Neutrophil (primary cell): ENCODE results near the gene KREMEN2.
A peak's percentile ranks its signal among the peaks of the same experiment; 100 is the strongest.

Source experiments
- H3K27ac ChIP-seq: fragments of 200-600 bp; sonication (generic); 2 replicates; pipeline ENCODE4 v1.5.1; 2016; ENCODE audit warnings: mild to moderate bottlenecking, moderate library complexity
- H3K27me3 ChIP-seq: fragments of 200-600 bp; sonication (generic); 2 replicates; pipeline ENCODE4 v1.6.0; 2016; ENCODE audit warnings: mild to moderate bottlenecking
- H3K36me3 ChIP-seq: fragments of 200-600 bp; sonication (generic); 2 replicates; pipeline ENCODE4 v1.5.1; 2017
- H3K4me1 ChIP-seq, 2 experiments: fragments of 200-600 bp in 1 of 2; sonication (generic) in 1 of 2; 1 replicate in 1 of 2; 2 replicates in 1 of 2; pipeline versions ENCODE4 v1.5.1 to v1.6.1; 2013 to 2016; ENCODE audit warnings: low read depth in 1 of 2, low read length in 1 of 2, mild to moderate bottlenecking in 1 of 2, moderate library complexity in 1 of 2; ENCODE audit not compliant: control insufficient read depth in 1 of 2, insufficient read depth in 1 of 2
- H3K4me3 ChIP-seq, 2 experiments: fragments of 200-600 bp in 1 of 2; sonication (generic) in 1 of 2; 1 replicate in 1 of 2; 2 replicates in 1 of 2; pipeline ENCODE4 v1.5.1; 2013 to 2016; ENCODE audit warnings: low read depth in 1 of 2, low read length in 1 of 2, mild to moderate bottlenecking in 1 of 2, moderate library complexity in 1 of 2
- H3K9me3 ChIP-seq: fragments of 200-600 bp; sonication (generic); 2 replicates; pipeline ENCODE4 v1.5.1; 2016
- CTCF ChIP-seq: fragments of 200-600 bp; sonication (generic); IDR thresholded peaks from 2 replicates; pipeline ENCODE4 v1.5.1; 2016; ENCODE audit warnings: antibody characterized with exemption

The KREMEN2 gene

GRCh38 chr16:2963723-2964474 lies at the start of gene KREMEN2:
Gene KREMEN2, plus strand, starts transcription at chr16:2964275. Its CDS starts 246 bp downstream, at chr16:2964521.
- peak within 1 kb of the TSS; percentile 56 for H3K27ac ChIP-seq
- H3K4me3 ChIP-seq, result peak within 1 kb of the TSS; percentile 42 to 61
- H3K9me3 ChIP-seq, result no peaks in the 10 kb centered on the region
- no peaks in the 10 kb centered on the region for H3K36me3 ChIP-seq
- TF ChIP-seq CTCF, result no peak
- peaks cover 66 to 67% of the 10 kb centered on the region in 2 experiments for H3K4me1 ChIP-seq
- H3K27me3 ChIP-seq, result peaks cover 73% of the 10 kb centered on the region

- Histone ChIP-seq H3K27me3 (peaks cover 11% of the 10 kb centered on the region), H3K4me1 (peaks cover 21 to 25% of the 10 kb centered on the region in 2 experiments), H3K4me3 (no peak overlapping the region), H3K9me3 (no peaks in the 10 kb centered on the region), H3K27ac (no peak overlapping the region), H3K36me3 (peaks cover 7% of the 10 kb centered on the region)
- TF ChIP-seq CTCF, result no peak
These were observed 48.7 kb upstream of the KREMEN2 start for GRCh38 chr16:2915196-2915929.

GRCh38 chr16:2919511-2920255 lies 44.4 kb upstream of the KREMEN2 start:
- Histone ChIP-seq H3K27me3 (no peaks in the 10 kb centered on the region), H3K4me1 (peaks cover 3% of the 10 kb centered on the region in 2 experiments), H3K27ac (no peak overlapping the region), H3K4me3 (no peak overlapping the region), H3K9me3 (no peaks in the 10 kb centered on the region), H3K36me3 (no peaks in the 10 kb centered on the region)
- peak; percentile 95 for TF ChIP-seq CTCF

- Histone ChIP-seq H3K4me3 (no peak overlapping the region), H3K9me3 (no peaks in the 10 kb centered on the region), H3K27ac (no peak overlapping the region), H3K4me1 (peaks cover 11% of the 10 kb centered on the region in 2 experiments), H3K27me3 (no peaks in the 10 kb centered on the region), H3K36me3 (no peaks in the 10 kb centered on the region)
- TF ChIP-seq CTCF, result no peak
These were observed 40.6 kb upstream of the KREMEN2 start for GRCh38 chr16:2923481-2923880.

GRCh38 chr16:2924901-2925755 lies 38.9 kb upstream of the KREMEN2 start:
- H3K36me3 ChIP-seq, result no peaks in the 10 kb centered on the region
- TF ChIP-seq CTCF, result no peak
- H3K4me3 ChIP-seq, result no peak overlapping the region

More at GRCh38 chr16:2924901-2925755, 38.9 kb upstream of the KREMEN2 start:
- no peaks in the 10 kb centered on the region for H3K9me3 ChIP-seq
- peaks cover 8% of the 10 kb centered on the region in 2 experiments for H3K4me1 ChIP-seq
- H3K27ac ChIP-seq, result no peak overlapping the region
- no peaks in the 10 kb centered on the region for H3K27me3 ChIP-seq
